ENCODE data around the gene SIAH3.

DNA sequence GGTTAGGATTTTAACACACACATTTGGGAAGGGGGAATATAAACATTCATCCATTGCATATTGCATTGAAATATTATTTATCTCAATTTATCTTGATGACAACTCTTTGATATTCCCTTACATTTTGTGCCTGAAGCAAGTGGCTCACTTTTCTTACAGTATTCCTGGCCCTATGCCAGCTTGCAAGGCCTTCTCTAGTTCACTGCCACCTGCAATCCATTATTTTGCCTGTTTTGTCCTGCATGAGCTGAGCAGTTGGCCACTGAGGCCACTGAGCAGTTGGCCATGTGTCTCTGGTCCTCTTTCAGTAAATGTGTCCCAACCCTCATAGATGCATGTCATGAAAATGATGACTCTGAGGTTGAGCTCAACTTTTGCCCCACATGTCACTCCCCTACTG, 99.7 kb downstream of the SIAH3 start:
- TF ChIP-seq, protein P1, sequence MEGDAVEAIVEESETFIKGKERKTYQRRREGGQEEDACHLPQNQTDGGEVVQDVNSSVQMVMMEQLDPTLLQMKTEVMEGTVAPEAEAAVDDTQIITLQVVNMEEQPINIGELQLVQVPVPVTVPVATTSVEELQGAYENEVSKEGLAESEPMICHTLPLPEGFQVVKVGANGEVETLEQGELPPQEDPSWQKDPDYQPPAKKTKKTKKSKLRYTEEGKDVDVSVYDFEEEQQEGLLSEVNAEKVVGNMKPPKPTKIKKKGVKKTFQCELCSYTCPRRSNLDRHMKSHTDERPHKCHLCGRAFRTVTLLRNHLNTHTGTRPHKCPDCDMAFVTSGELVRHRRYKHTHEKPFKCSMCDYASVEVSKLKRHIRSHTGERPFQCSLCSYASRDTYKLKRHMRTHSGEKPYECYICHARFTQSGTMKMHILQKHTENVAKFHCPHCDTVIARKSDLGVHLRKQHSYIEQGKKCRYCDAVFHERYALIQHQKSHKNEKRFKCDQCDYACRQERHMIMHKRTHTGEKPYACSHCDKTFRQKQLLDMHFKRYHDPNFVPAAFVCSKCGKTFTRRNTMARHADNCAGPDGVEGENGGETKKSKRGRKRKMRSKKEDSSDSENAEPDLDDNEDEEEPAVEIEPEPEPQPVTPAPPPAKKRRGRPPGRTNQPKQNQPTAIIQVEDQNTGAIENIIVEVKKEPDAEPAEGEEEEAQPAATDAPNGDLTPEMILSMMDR (IDR thresholded peaks at IDR 0.05), result no peak
- TF ChIP-seq POLR2AphosphoS5 (IDR thresholded peaks at IDR 0.05) (no peak), POLR2A (IDR thresholded peaks at IDR 0.05) (no peak)

All from sigmoid colon (tissue), 4 donors.